Stimulated activated CD4-positive, alpha-beta T cell treated with anti-CD3 and anti-CD28 coated beads, TNF-alpha, amount 100 ng/mL, for 4 hours (primary cell): Measurements from ENCODE around the gene PARP6.

ENCODE experiments used
- DNase-seq, 3 experiments: peaks; one replicate each; pipeline ENCODE4 v3.0.0-alpha.2; 2020; ENCODE audit warnings: low read depth in 3 of 3

Gene PARP6

DNA sequence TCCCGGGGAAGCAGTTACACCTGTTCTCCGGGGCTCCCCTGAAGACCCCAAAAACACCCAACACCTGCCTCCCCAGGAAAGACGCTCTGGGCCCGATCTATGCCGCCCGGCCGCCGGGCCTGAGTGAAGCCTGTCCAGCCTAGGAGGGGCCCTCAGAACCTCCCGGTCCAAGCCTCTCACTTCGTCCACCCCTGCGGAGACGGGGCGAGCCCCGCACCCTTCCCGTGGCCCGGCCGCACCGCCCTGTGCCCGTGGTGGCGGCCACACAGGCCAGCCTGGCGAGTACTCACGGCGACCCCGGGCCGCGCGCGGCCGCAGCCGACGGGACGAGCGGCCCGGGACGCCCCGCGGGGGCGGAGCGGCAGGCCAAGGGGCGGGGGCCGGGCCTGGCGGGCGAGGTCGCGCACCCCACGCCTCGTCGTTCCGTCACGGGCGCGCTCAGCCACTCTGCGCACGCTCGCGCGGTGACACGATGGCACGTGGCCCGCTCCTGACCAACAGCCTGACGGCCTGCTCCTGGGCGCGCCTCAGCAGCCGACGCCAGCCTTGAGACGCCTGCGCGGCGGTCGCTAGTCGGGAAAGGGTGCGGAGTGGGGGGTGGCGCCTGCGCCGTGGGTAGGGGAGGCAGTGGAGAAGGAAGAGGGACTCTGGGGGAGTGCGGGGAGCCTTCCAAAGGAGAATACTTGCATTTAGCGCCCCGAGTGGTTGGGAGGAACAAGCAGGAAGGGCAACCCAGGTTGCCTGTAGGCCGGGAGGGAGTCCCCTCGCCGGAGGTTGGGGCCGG, at the start of gene PARP6:
TSS of gene PARP6 (minus strand) at position 342 of the 784 bp plus-strand sequence. CDS start 5,077 bp downstream, outside the sequence.
- peak; percentile 94 to 98 (median 97) for DNase-seq

DNA sequence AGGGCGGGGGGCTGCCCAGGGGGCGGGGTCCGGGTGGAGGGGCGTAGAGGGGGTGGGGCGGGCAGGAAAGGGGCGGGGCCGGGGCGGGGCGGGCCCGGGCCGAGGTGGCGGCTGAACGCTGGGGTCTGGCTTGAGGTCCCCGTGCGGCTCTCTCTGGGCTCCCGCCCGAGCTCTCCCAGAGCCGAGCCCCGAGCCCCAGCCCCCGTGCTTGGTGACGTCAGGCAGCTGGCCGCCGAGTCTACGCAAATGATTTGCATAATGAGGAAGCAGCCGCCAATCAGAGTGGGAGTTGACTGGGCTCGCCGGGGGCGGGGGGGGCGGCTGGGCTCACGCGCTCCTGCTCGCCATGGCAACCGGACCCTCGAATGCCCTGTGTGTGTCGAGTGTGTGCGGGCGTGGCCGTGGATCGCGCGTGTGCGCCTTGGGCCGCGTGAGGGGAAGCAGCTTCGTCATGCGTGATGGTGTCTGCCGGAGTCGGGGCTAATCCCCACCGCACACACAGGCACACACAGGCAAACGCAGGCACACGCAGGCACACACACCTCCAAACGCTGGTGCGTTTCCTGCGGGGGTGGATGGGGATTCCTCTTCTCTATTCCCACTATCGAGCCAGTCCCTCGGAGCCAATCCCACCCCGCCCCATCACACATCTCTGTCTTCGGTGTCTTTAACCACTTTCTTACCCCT, 47.8 kb upstream of the PARP6 start, which contains the start of gene CELF6:
TSS of gene CELF6 (minus strand) at position 173 of the 687 bp plus-strand sequence. CDS start 283 bp downstream, outside the sequence.
- DNase-seq = peak; percentile 45 to 59 (median 53)

DNA sequence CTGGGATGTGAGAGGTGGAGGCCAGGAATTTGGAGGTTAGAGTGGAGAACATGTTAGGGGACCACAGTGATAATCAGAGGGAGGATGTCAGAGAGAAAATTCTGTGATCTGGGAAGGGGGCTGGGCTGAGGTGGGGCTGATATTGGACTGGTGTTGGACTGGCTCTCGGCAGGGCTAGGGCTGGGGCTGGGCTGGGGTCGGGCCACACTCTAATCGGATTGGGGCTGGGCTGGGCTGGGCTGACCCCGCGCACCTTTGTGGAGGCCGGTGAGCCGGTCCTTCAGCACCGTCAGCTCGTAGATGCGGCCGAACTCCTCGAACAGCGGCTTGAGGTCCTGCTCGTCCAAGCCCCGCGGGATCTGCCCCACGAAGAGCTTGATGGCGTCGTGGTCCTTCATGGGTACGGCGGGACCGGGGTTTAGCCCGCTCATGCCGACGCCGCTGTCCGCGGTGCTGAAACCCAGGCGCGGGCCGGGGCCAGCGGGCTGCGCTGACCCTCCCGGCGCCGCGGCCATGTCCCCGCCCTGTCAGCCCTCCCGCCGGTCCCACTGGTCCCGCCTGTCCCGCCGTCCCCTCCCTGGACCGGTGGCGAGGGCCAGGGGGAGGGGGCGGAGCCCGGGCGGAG, 47.1 kb upstream of the PARP6 start:
- peak in 2 of 3 experiments; percentile 3 to 8 for DNase-seq

- no peak for DNase-seq
Measured at GRCh38 chr15:72318408-72318942, 46.1 kb upstream of the PARP6 start.

DNA sequence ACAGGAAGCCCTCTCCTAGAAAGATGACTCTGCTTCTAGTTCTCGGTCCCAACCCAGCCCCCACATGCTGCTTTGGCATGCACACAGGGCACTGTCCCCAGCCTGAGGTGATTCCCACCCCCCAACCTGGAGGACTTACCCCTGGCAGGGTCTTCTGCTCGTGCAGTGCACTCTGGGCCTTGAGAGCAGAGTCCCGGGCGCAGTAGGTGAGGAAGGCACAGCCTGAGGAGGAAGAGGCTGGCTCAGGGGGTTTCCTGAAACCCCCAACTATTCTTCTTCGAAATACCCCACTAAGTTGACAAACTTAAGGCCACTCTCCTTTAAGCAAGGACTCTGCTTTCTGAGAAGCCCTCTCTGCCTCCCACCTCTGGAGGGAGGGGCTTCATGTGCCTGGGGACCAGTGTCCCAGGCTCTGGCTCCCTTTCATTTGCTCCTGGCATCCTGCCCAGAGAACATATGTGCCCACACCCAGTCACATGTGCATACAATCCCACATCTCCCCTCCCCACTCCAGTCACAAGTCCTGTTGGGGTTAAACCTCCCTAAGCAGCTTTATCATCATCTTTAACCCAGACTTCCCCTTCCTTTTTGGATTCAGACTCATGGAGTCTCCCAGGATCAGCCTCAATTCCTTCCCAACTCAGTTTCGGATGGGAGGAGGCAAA, 43.5 kb upstream of the PARP6 start:
- DNase-seq = no peak

DNA sequence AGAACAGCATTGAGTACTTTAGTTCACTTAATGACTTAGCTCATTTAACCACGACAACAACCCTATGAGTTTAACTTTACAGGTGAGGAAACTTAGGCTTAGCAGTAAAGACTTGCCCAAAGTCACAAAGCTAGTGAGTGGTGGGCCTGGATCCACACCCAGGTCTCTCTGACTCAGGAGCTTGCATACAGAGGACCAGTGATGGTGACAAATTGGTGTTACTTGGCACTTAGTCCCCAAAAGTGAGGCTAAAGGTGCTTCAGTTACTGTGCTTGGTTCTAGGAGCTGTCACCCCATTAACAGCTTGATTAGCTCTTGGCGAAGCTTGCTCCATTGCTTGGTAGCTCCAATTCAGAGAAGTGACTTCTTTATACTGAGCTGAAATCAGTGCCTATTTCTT, 41.5 kb upstream of the PARP6 start:
- DNase-seq = no peak

DNA sequence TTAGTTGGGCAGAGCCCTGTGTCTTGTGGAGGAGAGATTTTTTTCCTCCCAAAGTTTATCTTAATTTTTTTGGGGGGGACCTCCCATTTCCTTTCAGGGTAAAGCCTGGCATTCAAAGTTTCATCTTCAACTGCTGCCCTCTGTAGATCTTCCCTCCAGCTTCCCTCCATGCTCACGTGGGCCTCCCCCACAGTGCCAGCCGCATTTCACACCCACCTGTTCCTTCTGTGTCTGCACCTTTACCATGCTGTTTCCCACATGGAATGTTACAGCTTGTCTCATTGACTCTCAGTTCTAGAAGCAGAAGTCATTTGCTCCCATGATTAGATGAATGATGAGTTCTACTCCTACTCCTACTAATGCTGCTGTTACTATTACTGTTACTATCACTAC, 41.1 kb upstream of the PARP6 start:
- no peak for DNase-seq

DNA sequence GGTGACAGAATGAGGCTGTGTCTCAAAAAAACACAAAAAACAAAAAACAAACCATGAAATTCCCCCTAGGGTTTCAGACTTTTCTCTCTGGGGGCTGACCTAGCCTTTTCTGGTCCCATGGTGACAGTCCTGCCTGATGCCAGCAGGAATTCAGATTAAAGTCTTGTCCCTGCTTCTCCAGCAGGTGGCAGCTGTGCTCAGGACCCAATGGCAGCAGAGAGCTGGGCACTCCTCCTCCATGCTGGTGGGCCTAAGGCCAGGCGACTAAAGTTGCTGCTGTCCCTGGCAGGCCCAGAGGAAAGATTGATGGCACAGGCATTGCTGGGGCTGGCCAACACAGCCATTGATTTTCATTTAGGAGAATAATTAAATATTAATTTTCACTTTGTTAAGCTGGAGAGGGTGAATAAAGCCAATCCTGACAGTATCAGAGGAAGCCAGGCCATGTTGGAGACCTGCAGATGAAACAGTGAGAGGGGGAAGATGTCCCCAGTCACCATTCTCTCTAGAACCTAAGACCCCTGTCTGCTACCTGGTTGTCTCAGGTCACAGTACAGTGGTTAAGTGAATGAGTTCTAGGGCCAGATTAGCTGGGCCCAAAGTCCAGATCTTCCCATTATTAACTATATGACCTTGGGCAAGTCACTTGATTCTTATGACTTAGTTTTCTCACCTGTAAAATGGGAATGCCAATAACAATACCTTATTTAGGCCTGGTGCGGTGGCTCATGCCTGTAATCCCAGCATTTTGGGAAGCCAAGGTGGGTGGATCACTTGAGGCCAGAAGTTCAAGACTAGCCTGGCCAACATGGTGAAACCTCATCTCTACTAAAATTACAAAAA, 40.5 kb upstream of the PARP6 start:
- DNase-seq = peak in 2 of 3 experiments; percentile 31 to 36

GRCh38 chr15:72307026-72307425, 34.7 kb upstream of the PARP6 start:
- no peak for DNase-seq

- peak in 1 of 3 experiments; percentile 9 for DNase-seq
Measured at GRCh38 chr15:72306211-72306785, 33.9 kb upstream of the PARP6 start.

DNA sequence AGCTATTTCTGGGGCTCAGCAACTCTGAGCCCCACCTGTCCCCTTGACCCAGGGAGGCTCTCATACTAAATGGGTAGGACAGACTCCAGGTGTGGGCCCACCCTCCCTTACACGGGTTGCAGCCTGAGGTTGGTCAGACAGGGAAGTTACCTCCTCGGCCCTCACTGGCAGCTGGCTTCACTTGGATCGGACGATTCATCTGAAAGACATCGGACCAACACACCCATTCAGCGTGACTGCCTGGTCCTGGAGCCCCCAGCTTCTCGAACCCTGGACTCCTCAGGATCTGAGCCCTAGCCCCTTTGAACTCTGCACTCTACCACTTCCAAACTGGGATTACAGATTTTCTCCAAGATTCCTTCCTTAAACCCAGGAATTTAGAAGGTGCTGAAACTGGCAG, 32.2 kb upstream of the PARP6 start:
- DNase-seq = no peak

- no peak for DNase-seq
Measured at GRCh38 chr15:72302955-72303354, 30.6 kb upstream of the PARP6 start.

GRCh38 chr15:72289597-72290325, 17.4 kb upstream of the PARP6 start:
- no peak for DNase-seq

- no peak for DNase-seq
Measured at GRCh38 chr15:72288796-72289596, 16.6 kb upstream of the PARP6 start.

DNA sequence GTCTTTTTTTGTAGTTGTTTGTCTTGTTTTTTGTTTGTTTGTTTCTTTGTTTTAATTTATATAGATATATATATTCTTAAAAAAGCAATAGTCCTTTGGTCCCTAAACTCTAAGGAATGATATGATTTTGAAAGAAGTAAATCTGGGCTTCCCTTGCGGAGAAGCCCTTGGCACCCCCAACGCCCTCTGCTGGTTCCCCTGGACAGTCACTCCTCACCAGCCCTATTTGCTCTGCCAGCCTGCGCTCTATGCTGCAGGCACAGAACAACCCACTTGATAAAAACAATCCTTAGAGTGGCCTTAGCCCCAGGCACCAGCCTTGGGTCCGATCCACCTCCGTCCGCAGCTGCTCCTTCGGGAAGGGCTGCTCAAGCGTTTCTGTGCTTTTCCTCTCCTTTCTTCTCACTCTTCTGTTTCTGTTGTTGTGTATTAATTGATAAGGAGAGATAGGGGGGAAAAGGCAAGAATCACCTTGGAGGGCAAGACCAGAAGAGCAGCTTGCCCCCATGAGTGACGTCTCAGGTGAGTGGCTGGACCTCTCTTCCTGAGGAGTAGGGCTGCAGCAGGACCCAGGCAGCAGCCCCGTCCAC, 13.7 kb upstream of the PARP6 start:
- DNase-seq = peak; percentile 18 to 29 (median 25)

DNA sequence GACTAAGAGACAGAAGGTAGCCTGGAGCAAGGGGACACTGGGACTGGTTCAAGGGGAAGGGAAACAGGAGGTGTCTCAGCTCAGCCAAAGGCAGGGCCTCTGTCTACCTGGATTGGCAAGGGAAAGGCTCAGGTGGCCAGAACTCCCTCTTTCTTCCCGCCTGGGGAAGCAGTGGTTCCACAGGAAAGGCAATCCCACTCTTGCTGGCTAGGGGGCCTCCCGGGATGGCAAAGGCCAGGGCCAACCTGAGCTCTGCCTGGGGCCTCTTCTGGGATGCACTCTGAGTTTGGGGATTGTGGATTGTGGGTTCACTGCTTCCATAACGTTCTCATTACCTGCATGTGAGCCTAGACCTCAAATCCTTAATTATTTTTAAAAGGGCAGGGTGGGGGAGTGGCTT, 13.0 kb upstream of the PARP6 start:
- no peak for DNase-seq

DNA sequence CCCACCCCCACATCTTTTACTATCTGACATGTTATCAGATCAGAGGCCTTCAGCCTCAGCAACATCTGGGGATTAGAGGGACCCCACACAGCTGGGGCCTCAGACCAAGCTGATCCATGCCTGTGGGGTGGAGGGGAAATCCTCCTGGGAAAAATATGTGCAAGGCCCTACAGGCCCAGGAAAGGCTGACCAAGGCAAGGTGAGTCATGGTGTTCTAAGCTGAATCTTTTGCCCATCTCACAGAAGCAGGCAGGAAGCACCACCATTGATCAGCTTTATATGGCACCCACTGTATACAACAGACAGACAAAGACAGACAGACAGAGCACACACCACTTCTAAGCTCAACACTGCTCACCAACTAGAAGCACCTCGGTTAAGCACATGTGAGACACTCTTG, 12.4 kb upstream of the PARP6 start:
- DNase-seq = no peak

DNA sequence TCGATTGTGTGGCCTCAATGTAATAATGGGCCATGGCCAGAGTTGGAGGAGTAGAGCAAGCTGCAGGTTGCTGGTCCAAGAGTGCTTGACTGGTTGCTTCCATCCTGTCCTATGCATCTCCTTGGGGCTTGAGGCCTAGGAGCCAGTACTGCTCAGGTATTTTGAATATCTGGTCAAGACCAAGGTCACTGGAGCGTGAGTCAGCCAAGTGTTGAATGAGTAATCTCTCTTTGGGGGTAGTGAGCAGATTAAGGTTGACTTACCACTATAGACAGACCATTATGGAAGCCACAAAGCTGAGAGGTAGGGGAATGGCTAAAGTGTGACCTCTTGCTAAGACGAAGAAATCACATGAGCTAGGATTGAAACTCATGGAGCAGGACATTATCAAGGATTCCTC, 9.4 kb upstream of the PARP6 start:
- DNase-seq = no peak

GRCh38 chr15:72280751-72281150, 8.4 kb upstream of the PARP6 start:
- DNase-seq = no peak
